ENCODE results near the gene PRSS16. TPM values are rescaled to one million over a fixed set of nuclear protein-coding genes. Genes with fewer than 3 reads are reported as not detected.

The PRSS16 gene
- total RNA-seq (2014; rRNA removed; shearing (Covaris generic)), result 11.8 and 13.8 TPM in 2 replicates
- polyA plus RNA-seq (2016; fragmentation: Nextera tagmentation; extraction: Ambion mirVana), result 8.7 and 13.8 TPM in 2 replicates
- long read RNA-seq, partial matches to known transcripts, result 3 of 8 reads
- long read RNA-seq, other reads (novel, unspliced or antisense), result 1 of 8 reads

DNA sequence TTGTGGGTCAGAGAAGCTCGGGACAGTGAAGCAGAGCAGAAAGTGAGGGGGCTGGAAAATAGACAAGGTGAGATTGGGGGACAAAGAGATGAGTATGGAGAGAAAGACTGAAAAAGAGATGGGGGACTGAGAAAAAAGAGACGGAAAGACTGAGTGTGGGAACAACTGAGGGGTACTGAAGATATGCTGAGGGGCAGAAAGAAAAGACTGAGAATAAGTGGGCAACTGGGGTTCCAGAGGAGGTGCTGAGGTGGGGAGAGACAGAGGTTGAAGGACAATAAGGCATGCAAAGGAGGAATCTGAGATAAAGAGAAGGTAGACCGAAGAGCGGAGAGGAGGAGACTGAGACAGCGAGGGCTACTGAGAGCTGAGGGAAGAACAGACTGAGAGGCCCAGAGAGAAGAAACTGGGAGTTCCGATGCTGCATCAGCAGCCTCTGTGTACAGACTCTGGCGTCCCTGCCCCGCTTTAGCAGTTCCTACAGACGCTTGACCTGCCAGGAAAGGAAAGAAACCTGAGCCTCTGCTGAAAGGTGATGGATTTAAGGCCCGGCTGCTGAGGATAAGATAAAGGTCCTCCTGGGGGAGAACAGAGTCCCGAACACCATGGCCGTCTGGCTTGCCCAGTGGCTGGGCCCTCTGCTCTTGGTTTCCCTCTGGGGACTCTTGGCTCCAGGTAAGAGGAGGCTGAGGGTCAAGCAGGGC is at the start of gene PRSS16:
TSS of gene PRSS16 (plus strand) at position 569 of the 704 bp plus-strand sequence. CDS start at position 606, 37 bp downstream.
- Mint-ChIP-seq H3K27me3 (ENCODE audit: insufficient read depth, low read depth, poor library complexity) (peaks cover 11% of the 10 kb centered on the region), H3K27ac (no peak within 1 kb of the TSS), H3K4me1 (peaks cover 9% of the 10 kb centered on the region), H3K4me3 (no peak within 1 kb of the TSS), H3K36me3 (ENCODE audit: low read depth) (no peaks in the 10 kb centered on the region), H3K9me3 (no peaks in the 10 kb centered on the region)
- H3K36me3 ChIP-seq (ENCODE audit: insufficient read depth), result no peaks in the 10 kb centered on the region
- ATAC-seq (no peak), DNase-seq (ENCODE audit: low spot score) (no peak)
- H3F3A ChIP-seq (replicated peaks; ENCODE audit: low read depth), result 0 out of 2 replicates have a peak, but pooled peaks cover 2% of the 10 kb centered on the region
- peaks cover 10% of the 10 kb centered on the region for H3K27me3 ChIP-seq (ENCODE audit: insufficient read depth)
- H3K79me2 ChIP-seq (replicated peaks; ENCODE audit: insufficient read depth), result no peaks in the 10 kb centered on the region
- 0 out of 2 replicates have a peak within 1 kb of the TSS, but pooled peaks have one; percentile 43 for H2AFZ ChIP-seq
- TF ChIP-seq STAT1 (IDR thresholded peaks at IDR 0.05; ENCODE audit: unreplicated experiment), result no peak
- no peaks in the 10 kb centered on the region for H4K20me1 ChIP-seq (replicated peaks; ENCODE audit: insufficient read depth)
- peaks cover 11% of the 10 kb centered on the region; the same call in 1 of the 2 replicates for H3K4me1 ChIP-seq (ENCODE audit: insufficient read depth)
- no peaks in the 10 kb centered on the region for H3K9me2 ChIP-seq (ENCODE audit: insufficient read depth)
- no peak within 1 kb of the TSS for H3K4me2 ChIP-seq
- no peak within 1 kb of the TSS for H3K4me3 ChIP-seq
- no peak within 1 kb of the TSS for H3K27ac ChIP-seq (ENCODE audit: low read depth)

DNA sequence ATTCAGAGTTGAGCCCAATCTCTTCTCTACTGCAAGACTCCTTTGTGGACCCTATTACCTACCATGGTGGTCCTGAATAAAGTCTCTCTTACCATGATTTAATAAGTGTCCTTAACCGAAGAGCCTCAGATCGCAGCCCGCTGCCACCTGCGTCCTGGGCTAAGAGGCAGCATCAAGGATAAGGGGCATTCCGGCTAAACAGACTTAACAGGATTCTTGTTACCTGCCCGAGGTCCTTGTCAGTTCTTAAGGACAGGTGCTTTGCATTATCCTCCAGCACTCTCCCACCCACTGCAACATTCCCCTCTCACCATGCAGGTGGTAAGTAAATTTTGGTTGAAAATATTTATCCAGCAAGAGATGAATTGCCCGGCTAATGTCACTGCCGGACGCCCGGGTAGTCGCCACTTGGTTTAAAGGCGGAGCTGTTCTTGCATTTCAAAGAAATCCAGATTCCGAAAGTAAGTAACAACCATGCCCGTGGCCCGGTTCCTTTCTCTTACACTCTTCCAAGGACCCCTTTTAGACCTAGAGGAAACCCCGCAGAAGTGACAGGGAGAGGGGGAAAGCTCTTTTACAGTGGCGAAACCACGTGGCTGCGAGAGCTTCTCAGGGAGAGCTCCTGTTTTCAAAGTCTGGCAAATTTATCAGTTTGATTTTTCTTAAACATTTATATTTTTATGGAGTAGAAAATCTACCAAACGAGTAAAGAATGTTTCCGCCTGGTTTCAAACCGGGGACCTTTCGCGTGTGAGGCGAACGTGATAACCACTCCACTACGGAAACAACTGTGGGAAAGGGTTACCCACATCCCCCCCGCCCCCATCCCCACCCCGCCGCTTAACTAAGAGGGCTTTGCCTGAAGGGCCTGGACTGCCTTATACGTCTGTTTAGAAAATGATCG is 41.9 kb upstream of the PRSS16 start:
- Histone ChIP-seq H3K36me3 (ENCODE audit: insufficient read depth) (no peaks in the 10 kb centered on the region), H3K4me2 (peak overlapping the region; percentile 85), H4K20me1 (replicated peaks; ENCODE audit: insufficient read depth) (no peaks in the 10 kb centered on the region), H3F3A (replicated peaks; ENCODE audit: low read depth) (peaks cover 3% of the 10 kb centered on the region; the same call in 1 of the 2 replicates), H3K4me3 (peak overlapping the region; percentile 75), H3K4me1 (ENCODE audit: insufficient read depth) (peaks cover 11% of the 10 kb centered on the region), H3K27ac (ENCODE audit: low read depth) (no peak overlapping the region), H3K27me3 (ENCODE audit: insufficient read depth) (peaks cover 19% of the 10 kb centered on the region; the same call in 1 of the 2 replicates), H3K9me2 (ENCODE audit: insufficient read depth) (no peaks in the 10 kb centered on the region), H3K79me2 (replicated peaks; ENCODE audit: insufficient read depth) (no peaks in the 10 kb centered on the region), H2AFZ (peak overlapping the region; percentile 90)
- peaks cover 16% of the 10 kb centered on the region for H3K27me3 Mint-ChIP-seq (ENCODE audit: insufficient read depth, low read depth, poor library complexity)
- peak; percentile 60 for ATAC-seq
- H3K4me1 Mint-ChIP-seq, result peaks cover 15% of the 10 kb centered on the region
- H3K9me3 Mint-ChIP-seq, result no peaks in the 10 kb centered on the region
- no peaks in the 10 kb centered on the region for H3K36me3 Mint-ChIP-seq (ENCODE audit: low read depth)
- peak; percentile 64 for DNase-seq (ENCODE audit: low spot score)
- TF ChIP-seq ZNF331 (CRISPR knock-in tag; IDR thresholded peaks at IDR 0.05; ENCODE audit: low read depth) (no peak), POLR2AphosphoS5 (IDR thresholded peaks at IDR 0.05; ENCODE audit: low read depth) (no peak), REST (IDR thresholded peaks at IDR 0.05; ENCODE audit: unreplicated experiment) (no peak), CREB1 (CRISPR knock-in tag; IDR thresholded peaks at IDR 0.05; ENCODE audit: low read depth) (no peak), EZH2phosphoT487 (IDR thresholded peaks at IDR 0.05; ENCODE audit: unreplicated experiment) (no peak)
- no peak overlapping the region for H3K27ac Mint-ChIP-seq
- H3K4me3 Mint-ChIP-seq, result peak overlapping the region; percentile 85
